22Rv1 (cell line): ENCODE measurements around the gene PFN2.

Experiments
- CTCF ChIP-seq: fragments of 450-650 bp; IDR thresholded peaks from 2 replicates; pipeline ENCODE4 v1.5.1; 2017; ENCODE audit warnings: mild to moderate bottlenecking
- ZFX ChIP-seq: fragments of 450-650 bp; IDR thresholded peaks from 2 replicates; pipeline ENCODE4 v1.6.1; 2017; ENCODE audit warnings: antibody characterized with exemption, borderline replicate concordance

GRCh38 chr3:150015901-150016300, 45.2 kb upstream of the PFN2 start:
- TF ChIP-seq CTCF: no peak
- no peak for TF ChIP-seq ZFX
